Hypothalamus (tissue), 51 donors: Measurements from ENCODE around the gene NR2C2AP.

Experiments
- DNase-seq, 51 donors: peaks; one replicate each; lab custom pipeline; 2025; lab: John Stamatoyannopoulos, UW

NR2C2AP gene

GRCh38 chr19:19154768-19155494 lies 48.3 kb downstream of the NR2C2AP start:
- DNase-seq, result no peak

GRCh38 chr19:19152668-19153384 lies 50.4 kb downstream of the NR2C2AP start:
- no peak for DNase-seq

- no peak for DNase-seq
Observed at GRCh38 chr19:19151418-19151817, 51.8 kb downstream of the NR2C2AP start.
